Measurements from ENCODE around the gene NFATC3. TPM values are rescaled to one million over a fixed set of nuclear protein-coding genes. Genes with fewer than 3 reads are reported as not detected.

NFATC3 gene
- total RNA-seq, 4 donors from 2014 or later = 67.7 to 107 (median 71.7) TPM

DNA sequence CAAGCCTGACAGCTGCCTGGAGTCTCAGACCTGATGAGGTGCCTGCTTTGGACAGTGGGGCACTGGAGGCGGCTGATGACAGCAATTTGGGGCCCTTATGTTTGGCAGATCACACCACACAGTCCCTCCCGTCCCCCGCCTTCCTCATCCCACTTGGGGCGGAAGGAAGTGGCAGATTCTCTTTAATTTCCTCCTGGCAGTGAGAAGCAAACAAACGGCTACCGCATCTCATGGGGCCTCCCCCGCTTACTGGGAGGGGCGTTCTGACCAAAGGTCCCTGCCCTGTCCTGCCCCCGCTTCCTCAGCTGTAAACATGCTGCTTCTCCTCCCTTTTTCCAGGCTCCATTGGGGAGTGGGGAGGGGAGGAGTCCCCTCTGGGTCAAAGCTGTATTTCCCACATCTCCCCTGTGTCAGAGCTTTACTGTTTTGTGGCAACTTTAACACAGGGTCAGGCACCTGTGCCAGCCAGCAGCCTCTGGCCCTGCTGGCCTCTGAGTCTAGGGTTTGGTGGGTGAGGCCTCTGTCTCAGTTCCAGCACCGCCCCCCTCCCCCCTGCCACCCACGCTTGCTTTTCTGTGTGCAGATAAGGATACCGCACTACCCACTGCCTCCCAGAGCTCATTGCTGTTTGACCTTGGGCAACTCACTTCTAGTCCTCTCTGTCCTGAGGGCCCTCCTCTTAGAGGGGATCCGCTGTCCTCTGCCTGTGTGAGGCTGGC, 5.4 kb upstream of the NFATC3 start:
- Histone ChIP-seq H3K27me3 (no peaks in the 10 kb centered on the region), H3K4me1 (peaks cover 46 to 62% of the 10 kb centered on the region in 2 donors), H3K9me3 (no peaks in the 10 kb centered on the region), H3K36me3 (peaks cover 0 to 3% of the 10 kb centered on the region in 2 donors), H3K4me3 (replicated peaks in 1 of 3) (no peak overlapping the region), H3K27ac (peak overlapping the region; percentile 82 to 95 (median 90))
- no peak for TF ChIP-seq POLR2A (IDR thresholded peaks at IDR 0.05)
- no peak for TF ChIP-seq CTCF (IDR thresholded peaks at IDR 0.05)
- DNase-seq = peak; percentile 45 to 50
- 58 to 67% methylated on average over 13 of the region's 13 CpGs for WGBS, 2 donors
- intact Hi-C loops (cut with DNase I) = no loop called here

- peaks cover 49 to 62% of the 10 kb centered on the region in 2 donors for H3K4me1 ChIP-seq
- H3K27ac ChIP-seq = peak overlapping the region; percentile 78 to 95 (median 90)
- intact Hi-C loops (cut with DNase I) = no loop called here
- no peaks in the 10 kb centered on the region for H3K36me3 ChIP-seq
- H3K27me3 ChIP-seq = no peaks in the 10 kb centered on the region
- no peaks in the 10 kb centered on the region for H3K9me3 ChIP-seq
- peak; percentile 88 to 91 for DNase-seq
- no peak overlapping the region for H3K4me3 ChIP-seq (replicated peaks in 1 of 3)
- TF ChIP-seq POLR2A (IDR thresholded peaks at IDR 0.05) (peak in 1 of 2 donors; percentile 38), CTCF (IDR thresholded peaks at IDR 0.05) (no peak)
Measured at GRCh38 chr16:68081861-68082628, 3.1 kb upstream of the NFATC3 start.

DNA sequence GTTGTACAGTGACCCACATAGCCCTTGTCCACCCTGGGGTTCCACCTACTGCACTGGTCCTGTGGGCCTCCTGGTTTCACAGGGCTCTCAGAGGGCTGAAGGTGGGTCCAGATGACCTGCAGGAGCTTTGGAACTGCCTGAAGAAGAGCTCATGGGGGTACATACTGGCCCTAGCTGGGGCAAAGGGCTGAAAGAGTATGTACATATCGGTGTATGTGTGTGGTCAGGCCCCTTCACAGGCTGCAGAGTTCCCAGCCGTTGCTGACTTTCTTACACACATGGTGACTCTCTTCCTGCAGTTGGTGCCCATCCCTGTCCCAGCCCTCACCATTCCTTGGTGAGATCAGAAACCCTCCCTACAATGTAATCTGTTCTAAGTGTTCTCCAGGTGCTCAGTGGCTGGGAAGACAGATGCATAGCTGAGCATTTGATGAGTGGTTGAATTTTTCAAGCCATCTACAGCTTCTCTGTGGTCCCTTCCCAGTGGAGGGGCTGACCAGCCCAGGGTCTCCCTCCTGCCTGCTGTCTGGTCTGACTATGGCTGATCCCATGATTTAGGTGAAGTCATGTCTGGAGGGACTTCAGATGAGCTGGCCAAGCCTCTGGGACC, 2.4 kb upstream of the NFATC3 start:
- TF ChIP-seq CTCF (IDR thresholded peaks at IDR 0.05) = no peak
- no peak for TF ChIP-seq POLR2A (IDR thresholded peaks at IDR 0.05)
- no peak for DNase-seq
- WGBS, 2 donors = 80 to 86% methylated on average over 2 of the region's 2 CpGs
- Histone ChIP-seq H3K9me3 (no peaks in the 10 kb centered on the region), H3K4me3 (replicated peaks in 1 of 3) (no peak overlapping the region), H3K4me1 (peaks cover 51 to 69% of the 10 kb centered on the region in 2 donors), H3K27me3 (no peaks in the 10 kb centered on the region), H3K27ac (peak overlapping the region; percentile 78 to 95 (median 90)), H3K36me3 (no peaks in the 10 kb centered on the region)
- intact Hi-C loops (cut with DNase I) = no loop called here

GRCh38 chr16:68083239-68083781, 1.9 kb upstream of the NFATC3 start:
- intact Hi-C loops (cut with DNase I) = no loop called here
- Histone ChIP-seq H3K4me1 (peaks cover 51 to 73% of the 10 kb centered on the region in 2 donors), H3K36me3 (no peaks in the 10 kb centered on the region), H3K27ac (peak overlapping the region in 2 of 3 donors; percentile 90 to 95), H3K27me3 (no peaks in the 10 kb centered on the region), H3K9me3 (no peaks in the 10 kb centered on the region), H3K4me3 (replicated peaks in 1 of 3) (no peak overlapping the region)
- WGBS, 2 donors = 94 to 97% methylated on average over 4 of the region's 4 CpGs
- TF ChIP-seq POLR2A (IDR thresholded peaks at IDR 0.05) (no peak), CTCF (IDR thresholded peaks at IDR 0.05) (no peak)
- DNase-seq = no peak
